NCI-H1092 (cell line): ENCODE measurements around the gene DIP2C.
"Not testable (repeated sequence)": the region's sequence is repeated elsewhere in the genome, so short reads cannot be mapped to it uniquely, and the experiment has no call there.

Source experiments
- DNase-seq: peaks from one replicate; lab custom pipeline; 2025; lab: John Stamatoyannopoulos, UW

DIP2C gene

DNA sequence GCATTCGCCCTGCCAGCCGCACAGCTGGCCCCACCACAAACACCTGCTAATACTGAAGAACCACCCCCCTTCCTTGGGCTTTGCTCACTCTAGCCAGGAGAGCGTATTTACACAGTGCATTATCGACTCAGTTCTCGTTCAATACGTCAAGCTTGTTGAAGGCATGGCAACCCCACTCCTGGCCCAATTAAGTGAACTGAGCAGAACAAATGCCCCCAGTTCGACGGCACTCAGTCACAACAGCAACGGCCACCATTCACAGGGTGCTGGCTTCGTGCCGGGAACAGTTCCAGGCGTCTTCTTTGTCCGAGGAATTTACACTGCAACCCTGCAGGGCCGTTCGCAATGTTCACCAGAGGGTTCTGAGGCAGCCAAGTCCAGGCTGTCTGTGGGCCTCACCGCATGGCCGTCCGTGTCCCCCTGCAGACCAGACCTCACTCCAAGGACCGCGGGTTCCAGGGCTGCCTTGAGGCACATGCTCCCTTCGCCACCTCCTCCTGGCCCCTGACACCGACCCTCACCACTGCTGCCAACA is 175.3 kb downstream of the DIP2C start:
- DNase-seq = peak; percentile 78

DNA sequence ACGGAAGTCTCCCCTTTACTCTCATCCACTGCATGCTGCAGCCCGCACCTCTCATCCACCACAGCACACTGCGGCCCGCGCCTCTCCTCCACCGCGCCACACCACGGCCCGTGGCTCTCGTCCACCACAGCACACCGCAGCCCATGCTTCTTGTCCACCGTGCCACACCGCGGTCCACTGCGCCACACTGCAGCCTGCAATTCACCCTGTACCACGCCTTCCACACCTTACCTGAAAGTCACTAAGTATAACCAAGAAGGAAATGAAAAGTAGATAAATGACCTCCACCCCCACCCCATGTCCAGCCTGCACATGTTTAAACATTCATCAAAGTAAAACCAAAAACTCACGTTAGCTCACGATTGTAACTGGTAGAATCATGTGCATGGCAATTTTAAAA is 176.1 kb downstream of the DIP2C start:
- DNase-seq = no peak

DNA sequence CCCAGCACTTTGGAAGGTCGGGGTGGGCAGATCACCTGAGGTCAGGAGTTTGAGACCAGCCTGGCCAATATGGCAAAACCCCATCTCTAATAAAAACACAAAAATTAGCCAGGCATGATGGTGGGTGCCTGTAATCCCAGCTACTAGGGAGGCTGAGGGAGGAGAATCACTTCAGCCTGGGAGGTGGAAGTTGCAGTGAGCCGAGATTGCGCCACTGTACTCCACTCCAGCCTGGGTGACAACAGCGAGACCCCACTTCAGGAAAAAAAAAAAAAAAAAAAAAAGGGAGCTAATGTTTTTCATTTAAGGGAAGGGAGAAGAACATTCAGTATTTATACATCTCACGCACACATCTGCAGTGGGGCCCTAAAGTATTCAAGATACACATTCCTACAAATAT is 176.8 kb downstream of the DIP2C start:
- DNase-seq = not testable (repeated sequence)

DNA sequence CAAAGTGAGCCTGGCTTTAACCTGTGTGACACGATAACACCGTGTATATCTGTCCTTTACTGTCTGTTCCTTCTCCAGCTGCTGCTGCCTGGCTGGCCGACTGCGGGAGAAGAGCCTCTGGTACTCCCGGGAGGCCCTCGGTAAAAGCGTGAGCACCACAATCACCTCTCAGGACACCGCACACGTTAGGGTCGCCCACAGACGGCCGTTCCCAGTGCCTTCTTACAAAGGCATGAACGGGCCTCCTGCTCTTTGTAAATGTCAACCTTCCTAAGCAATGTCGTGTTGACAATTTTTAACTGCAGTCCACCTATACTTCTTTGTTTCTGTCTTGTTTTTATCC is 177.6 kb downstream of the DIP2C start:
- no peak for DNase-seq

GRCh38 chr10:511101-511848 is 178.2 kb downstream of the DIP2C start:
- DNase-seq = peak; percentile 24

DNA sequence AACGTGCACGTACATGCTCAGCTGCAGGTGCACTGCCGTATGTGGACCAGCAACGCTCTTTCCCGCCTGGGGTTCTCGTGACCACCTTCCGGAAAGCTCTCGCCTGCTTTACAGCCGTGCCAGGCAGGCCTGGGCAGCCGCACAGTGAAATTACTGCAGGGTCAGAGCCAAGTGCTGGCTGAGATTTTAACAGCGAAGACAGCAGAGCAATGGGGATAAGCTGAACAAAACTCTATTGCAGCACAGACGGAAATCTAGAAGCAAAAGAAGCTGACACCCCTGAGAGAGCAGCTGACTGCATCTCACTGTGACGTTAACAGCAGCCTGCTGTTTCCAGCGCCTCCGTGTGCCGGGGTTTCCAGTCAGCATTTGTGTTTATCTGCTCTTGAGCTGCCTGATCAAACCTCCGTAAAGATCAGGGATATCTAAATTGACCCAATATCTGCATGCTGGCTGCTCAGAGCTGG is 179.0 kb downstream of the DIP2C start:
- DNase-seq = no peak

- DNase-seq = no peak
These were observed 179.9 kb downstream of the DIP2C start for GRCh38 chr10:509361-510102.

DNA sequence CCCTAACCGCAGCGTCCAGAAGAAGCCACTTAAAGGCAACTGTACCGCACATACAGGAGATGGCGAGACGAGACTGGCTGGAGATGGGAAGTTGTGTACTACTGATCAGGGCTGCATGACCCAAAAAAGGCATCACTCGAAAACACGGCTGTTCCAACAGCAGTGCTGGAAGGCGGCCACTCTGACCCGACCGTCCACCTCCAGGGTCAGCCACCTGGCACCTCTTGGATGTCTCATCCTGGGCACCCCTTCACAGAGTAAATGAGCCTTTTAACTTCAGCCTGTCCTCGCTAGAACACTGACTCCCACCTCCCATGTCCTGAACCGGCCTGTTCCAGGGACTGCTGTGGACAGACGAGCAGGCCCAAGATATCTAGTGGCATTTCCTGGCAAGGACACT is 180.7 kb downstream of the DIP2C start:
- no peak for DNase-seq

DNA sequence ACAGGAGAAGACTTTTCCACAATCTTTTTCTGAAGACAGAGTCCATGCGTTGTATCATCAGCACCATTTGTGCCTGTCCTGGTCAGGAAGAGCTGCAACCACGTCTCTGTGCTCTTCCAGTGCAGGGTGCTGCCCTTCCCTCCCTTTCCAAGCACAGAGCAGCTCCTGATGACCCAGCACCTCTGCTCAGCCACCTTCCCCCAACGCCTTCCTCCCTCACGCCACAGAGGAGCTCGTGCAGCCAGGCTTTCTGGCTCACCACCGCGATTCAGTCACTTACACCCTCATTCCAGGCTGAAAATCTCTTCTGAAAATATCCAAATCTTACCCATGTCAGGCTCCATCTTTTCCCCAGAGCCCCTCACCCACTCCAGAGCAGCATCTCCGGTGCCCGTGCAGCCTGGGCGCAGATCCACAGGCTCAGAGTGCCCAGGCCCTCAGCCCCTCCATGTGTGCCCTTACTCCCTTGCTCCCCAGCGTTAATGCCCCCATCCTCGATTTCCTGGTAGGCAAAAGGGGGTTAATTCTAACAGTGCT is 181.5 kb downstream of the DIP2C start:
- DNase-seq = no peak

DNA sequence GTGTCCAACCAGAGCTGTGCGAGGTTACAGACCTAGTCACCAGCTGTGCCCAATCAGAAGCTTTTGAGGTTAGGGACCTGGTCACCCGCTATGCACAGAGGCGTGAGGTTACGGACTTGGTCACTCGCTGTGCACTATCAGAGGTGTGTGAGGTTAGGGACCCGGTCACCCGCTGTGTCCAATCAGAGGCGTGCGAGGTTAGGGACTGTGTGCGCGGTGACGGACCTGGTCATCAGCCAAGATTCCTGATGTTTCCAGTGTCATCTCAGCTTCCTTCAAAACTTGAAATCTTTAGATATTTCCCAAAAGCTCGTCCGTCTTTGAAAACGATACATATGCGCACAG is 182.1 kb downstream of the DIP2C start:
- DNase-seq = no peak

- no peak for DNase-seq
These were observed 182.8 kb downstream of the DIP2C start for GRCh38 chr10:506451-507354.

- DNase-seq = no peak
These were observed 184.0 kb downstream of the DIP2C start for GRCh38 chr10:505419-505818.

DNA sequence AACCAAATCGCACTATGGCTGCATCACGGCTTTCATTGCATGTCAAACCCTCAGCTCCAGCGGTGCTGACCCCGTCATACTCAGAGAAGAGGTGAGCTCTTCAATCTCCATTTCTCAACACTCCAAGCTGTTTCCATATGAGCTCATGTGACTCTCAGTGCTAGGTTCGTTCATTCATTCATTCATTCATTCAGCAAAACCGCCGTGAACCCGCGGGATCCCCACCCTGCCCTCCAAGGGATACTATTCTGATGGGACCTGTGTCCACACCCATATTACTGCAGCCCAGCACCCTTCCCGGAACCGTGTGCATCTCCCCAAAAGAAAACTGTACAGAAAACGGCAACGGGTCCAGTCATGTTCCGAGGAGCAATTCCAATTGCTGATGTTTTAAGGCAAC is 184.7 kb downstream of the DIP2C start:
- no peak for DNase-seq

GRCh38 chr10:504121-504611 is 185.3 kb downstream of the DIP2C start:
- DNase-seq = no peak

GRCh38 chr10:501596-501995 is 187.9 kb downstream of the DIP2C start:
- DNase-seq = no peak

GRCh38 chr10:500876-501275 is 188.6 kb downstream of the DIP2C start:
- no peak for DNase-seq

DNA sequence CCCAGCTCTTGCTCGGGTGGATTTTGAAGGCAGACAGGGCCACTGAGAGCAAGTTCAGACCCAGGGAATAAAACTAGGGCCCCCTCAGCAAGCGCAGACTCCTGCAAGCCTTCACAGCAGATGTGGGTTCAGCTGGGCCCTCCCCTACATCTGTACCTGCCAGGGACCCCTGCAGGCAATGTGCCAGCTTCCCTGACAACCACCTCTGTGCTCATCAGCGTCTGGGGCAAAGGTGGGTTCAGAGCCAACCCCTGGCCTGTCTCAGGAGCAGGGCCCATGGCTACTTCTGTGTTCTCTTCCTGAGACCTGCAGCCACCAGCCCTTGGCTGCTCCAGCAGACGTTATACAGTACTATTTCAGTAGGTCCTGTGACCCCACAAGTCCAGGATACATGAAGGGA is 189.5 kb downstream of the DIP2C start:
- DNase-seq = no peak

GRCh38 chr10:498760-499435 is 190.6 kb downstream of the DIP2C start:
- DNase-seq = no peak

GRCh38 chr10:497898-498451 is 191.5 kb downstream of the DIP2C start:
- DNase-seq = no peak

DNA sequence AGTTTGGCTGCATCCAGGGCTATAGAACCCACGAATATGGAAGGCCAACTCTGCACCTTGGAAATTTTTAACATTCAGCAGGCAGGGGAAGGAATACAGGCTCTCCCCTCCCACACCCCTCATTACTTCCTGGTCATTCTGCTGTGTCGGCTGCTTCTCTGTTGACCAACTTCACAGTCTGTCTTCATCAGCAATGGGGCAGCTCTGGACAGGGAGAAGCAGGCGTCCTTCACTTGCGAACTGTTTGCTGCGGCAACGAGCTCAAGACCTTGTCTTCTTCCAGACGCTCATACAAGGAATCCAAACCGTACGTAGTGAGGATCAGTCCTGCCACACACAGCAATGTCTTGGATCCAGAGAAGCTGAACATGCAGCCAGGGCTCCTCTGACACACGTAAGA is 192.2 kb downstream of the DIP2C start:
- DNase-seq = no peak

GRCh38 chr10:494556-494955 is 194.9 kb downstream of the DIP2C start:
- no peak for DNase-seq
